Activated CD8-positive, alpha-beta memory T cell treated with anti-CD3 and anti-CD28 coated beads for 24 hours (primary cell): ENCODE results near the gene F8.

Source experiments
- DNase-seq: peaks from one replicate; pipeline ENCODE4 v3.0.0-alpha.2; 2020

The F8 gene

DNA sequence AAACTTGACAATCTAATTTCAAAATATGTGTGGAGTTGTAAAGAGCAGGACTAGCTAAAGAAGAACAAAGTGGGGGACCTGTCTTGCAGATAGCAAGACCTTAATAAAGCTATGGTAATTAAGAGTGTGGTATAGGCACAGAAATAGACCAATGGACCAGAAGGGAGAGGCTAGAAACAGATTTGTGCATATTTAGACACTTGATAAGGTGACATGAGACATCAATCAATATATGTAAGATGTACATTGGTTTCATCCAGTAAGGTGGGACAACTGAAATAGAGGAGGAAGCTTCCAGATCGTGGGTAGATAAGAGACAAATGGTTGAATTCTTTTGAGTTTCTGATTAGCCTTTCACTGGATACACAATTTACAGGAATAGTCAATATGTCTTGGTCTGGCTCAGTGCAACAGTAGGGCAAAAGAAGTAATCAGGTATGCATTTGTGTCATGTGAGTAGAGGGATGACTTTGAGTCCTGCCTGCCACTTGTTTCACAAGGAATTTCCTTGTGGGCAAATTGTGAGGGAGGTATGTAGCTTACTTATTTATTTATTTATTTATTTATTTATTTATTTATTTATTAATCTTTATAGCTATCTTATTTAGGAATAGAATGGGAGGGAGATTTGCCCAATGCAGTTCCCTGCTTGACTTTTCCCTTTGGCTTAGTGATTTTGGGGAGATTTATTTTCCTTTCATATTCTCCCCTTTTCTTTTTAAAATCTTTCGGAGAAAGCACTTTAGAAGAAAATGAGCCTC lies 210.0 kb downstream of the F8 start:
- DNase-seq: no peak

- DNase-seq: no peak
These were observed 212.4 kb downstream of the F8 start for GRCh38 chrX:154809939-154810665.

- no peak for DNase-seq
These were observed 215.6 kb downstream of the F8 start for GRCh38 chrX:154806837-154807501.

DNA sequence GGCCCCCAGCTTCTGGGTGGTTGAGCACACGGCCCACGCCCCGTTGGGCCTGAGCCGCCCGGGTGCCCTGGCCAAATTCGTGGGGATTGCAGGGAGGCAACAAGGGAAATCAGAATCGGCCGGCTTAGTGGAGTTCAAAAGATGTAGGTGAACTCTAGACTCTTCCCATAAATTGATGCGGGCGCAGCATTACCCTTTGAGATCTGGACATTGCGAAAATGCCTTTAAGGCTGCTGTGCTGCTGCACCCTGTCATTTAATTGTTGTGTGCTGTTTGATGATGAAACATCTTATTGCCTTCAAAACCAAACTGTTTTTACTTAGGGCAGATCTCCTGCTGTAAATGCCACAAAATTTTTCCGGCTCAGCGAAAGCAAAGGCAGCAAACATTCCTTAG lies 216.8 kb downstream of the F8 start:
- DNase-seq: no peak

- peak; percentile 88 for DNase-seq
These were observed 217.4 kb downstream of the F8 start, which contains the start of gene MPP1 for GRCh38 chrX:154804957-154805695. Gene MPP1 (minus strand): TSS chrX:154805485. CDS start chrX:154805373, 112 bp downstream.

DNA sequence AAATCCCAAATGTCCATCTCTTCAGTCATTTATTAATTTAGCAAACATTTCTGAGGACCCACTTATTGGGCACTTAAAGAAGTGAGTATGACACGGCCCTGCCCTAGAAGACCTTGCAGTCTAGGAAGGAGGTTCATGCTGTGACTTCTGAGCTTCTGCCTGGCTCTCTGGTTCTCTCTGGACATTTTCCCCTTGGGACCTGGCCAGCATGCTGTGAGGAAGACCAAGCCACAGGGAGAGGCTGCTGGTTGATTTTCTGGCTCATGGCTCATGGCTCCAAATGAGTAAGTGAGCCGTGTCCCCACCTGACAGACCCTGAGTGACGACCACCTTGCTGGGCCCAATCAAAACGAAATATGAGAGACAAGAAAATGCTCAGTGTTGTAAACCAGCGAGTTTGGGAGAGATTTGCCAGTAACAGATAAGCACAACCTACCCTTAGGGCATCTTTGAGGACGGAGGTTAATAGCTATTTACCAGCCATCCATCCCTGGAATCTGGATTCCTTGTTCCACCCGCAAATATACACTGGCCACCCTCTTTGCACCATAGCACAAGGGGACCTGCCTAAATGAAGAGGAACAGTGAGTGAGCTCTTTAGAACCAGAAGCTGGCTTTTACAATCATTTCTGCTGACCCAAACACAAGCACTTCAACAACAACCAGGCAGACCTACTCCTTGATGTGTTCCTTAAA lies 218.1 kb downstream of the F8 start:
- DNase-seq: no peak

DNA sequence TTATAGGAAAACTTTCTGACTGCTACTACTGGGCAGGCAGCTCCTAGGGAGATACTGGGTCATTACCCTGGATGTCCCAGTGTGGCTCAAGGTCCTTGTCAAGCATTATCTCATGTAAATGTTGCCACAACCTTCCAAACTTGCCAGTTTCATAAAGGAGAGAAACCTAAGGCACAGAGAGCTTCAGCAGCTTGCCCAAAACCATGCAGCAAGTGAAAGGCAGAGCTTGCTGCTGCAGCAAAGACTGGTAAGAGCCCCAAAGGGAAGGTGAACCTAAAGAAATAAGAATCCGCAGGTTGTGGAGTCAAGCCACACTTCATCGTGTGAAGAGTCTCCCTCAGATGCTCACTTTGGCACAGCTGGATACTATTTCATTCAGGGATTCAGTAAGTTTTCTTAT lies 219.6 kb downstream of the F8 start:
- no peak for DNase-seq

DNA sequence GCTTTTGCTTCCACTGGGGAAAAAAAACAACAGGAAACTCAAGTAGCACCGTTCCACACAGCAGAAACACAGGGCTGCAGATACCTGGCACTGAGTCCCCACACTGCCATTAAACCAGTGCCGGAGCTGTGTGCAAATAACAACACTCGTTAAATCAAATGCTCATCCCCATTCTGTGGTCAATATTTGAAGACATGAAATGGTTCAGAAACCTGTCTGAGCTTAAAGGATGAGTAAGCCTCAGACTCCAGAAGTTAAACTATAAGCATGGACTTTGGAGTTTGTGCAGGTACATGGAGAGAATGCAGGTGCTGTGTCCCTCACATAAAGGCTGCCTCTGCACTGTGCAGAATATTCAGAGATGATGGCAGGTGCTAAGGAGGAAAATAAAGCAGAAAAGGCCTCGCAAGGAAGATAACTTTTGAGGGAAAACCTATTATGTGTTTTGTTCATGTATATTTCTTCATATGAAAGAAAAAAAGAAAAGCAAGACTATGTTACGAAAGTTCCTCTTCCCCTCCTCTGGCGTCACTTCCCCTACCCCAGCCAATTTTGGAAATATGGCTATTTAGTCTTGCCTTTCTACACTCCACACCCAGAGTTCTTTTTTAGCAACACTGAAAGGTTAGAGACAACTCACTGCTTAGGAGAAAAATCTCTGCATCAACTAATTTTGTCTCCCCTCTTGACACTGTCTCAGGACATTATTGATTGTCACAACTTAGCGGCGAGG lies 221.9 kb downstream of the F8 start:
- no peak for DNase-seq

DNA sequence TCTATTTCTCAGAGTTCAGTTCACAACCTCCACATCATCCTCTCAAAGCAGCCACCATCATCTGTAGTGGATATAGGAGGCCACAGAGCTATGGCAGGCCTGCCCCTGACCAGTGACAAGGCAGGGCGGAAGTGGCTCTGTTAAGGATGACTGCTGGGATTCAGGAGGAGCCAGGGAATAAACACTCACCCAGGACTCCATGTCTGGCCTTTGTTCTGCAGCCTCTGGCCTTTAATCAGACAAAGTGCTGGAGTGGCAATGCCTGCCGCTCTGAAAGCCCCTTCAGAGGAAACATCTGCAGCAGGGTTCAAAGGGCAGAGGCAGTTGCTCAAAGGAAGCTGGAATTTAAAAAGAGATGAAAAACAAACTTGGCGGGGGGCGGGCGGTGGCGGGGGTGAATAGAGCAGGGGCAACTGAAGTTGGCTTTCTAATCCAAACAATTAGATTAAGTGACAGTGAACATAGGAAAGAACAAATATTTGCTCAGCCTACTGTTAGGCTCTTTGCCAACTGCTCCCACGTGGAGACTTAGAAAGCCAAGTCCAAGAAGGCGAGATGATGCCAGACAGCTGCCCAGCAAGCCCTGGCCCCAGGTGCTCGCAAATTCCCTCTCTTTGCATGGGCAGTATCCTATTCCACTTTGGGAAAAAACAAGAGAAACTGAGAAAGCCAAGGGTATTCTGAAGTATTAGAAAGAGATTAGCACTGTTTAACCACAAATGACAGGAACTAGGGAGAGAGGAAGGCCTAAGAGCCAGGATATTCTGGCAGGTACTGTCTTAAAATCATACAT lies 222.8 kb downstream of the F8 start:
- DNase-seq: no peak

- no peak for DNase-seq
These were observed 225.5 kb downstream of the F8 start for GRCh38 chrX:154797006-154797405.

GRCh38 chrX:154795016-154795415 lies 227.5 kb downstream of the F8 start:
- DNase-seq: no peak

- DNase-seq: no peak
These were observed 229.3 kb downstream of the F8 start for GRCh38 chrX:154793084-154793795.

DNA sequence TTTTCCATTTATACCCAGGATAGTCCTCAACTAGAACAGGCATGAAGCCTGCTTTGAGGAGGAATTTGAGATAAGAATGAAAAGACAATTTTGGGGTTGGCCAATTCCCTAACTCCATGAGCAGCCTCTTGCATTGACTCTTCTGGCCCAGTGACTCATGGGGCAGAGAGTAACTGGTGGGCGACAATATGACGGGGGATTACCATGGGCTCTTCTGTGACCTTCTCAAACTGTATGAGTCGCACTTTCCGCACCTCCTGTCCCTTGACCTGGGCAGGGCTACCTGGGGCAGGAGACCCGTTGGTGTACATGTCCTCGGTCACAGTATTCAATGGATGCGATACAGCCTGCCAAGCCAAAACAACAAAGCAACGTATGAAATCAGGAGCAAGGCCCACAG lies 230.6 kb downstream of the F8 start:
- no peak for DNase-seq

DNA sequence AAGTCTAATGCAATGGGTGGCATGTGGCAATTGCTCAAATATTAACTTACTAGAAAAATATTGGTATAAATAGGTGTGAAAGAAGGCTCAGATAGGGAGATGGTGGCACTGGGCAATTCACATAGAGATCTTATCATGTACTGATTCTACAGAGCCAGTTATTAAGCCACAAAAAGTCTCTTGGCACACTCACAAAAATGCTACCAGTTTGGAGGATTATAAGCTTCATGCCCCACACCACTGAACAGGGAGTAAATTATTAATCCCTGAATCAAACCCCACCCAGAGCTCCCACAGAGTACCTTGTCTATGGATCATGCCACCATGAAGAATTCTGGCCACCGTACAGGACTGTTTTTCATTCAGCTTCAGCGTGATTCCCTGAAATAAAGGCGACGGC lies 231.1 kb downstream of the F8 start:
- no peak for DNase-seq
